DND-41 (cell line): ENCODE measurements around the gene RAPSN.

ENCODE experiments used
- EZH2 ChIP-seq: IDR thresholded peaks from 3 replicates; pipeline ENCODE4 v1.6.1; 2012; ENCODE audit warnings: borderline replicate concordance, low read depth, mild to moderate bottlenecking, moderate library complexity, low read length, inconsistent platforms; ENCODE audit not compliant: severe bottlenecking
- TF ChIP-seq, protein P1 (sequence below): IDR thresholded peaks from 2 replicates; pipeline ENCODE4 v1.5.1; 2012; ENCODE audit warnings: borderline replicate concordance, low read length, moderate library complexity, mild to moderate bottlenecking; ENCODE audit not compliant: poor library complexity, severe bottlenecking; ENCODE audit errors: extremely low read depth

DNA sequence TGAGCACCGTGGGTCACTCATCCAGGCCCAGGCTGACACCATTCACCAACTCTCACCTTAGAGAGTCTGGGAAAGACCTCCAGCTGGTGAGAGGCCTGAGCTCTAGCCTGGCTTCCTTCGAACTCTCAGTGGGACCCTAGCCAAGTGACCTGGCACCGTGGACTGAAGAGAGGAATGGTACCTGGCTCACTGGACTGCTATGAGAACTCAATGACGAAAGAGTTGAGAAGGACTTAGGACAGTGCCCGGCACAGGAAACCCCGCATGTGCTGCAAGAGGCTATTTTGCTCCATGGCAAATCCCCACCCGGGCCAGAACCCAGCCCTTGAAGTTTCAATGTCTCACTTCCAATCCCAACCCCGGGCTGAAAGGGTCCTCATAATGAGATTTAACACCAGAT lies 605 bp upstream of the RAPSN start:
- TF ChIP-seq, protein P1, sequence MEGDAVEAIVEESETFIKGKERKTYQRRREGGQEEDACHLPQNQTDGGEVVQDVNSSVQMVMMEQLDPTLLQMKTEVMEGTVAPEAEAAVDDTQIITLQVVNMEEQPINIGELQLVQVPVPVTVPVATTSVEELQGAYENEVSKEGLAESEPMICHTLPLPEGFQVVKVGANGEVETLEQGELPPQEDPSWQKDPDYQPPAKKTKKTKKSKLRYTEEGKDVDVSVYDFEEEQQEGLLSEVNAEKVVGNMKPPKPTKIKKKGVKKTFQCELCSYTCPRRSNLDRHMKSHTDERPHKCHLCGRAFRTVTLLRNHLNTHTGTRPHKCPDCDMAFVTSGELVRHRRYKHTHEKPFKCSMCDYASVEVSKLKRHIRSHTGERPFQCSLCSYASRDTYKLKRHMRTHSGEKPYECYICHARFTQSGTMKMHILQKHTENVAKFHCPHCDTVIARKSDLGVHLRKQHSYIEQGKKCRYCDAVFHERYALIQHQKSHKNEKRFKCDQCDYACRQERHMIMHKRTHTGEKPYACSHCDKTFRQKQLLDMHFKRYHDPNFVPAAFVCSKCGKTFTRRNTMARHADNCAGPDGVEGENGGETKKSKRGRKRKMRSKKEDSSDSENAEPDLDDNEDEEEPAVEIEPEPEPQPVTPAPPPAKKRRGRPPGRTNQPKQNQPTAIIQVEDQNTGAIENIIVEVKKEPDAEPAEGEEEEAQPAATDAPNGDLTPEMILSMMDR: no peak
- TF ChIP-seq EZH2: no peak
